Stomach smooth muscle (tissue), 2 donors: ENCODE results near the gene KIF26B.

Experiments used
- H3K27ac ChIP-seq: one replicate; pipeline ENCODE4 v1.7.0; 2013; ENCODE audit warnings: mild to moderate bottlenecking, low read length, inconsistent platforms
- H3K27me3 ChIP-seq, 2 donors: one replicate each; pipeline ENCODE4 v1.7.0; 2013; ENCODE audit warnings: low read length in 2 of 2; ENCODE audit not compliant: insufficient read depth in 2 of 2, control insufficient read depth in 1 of 2
- H3K36me3 ChIP-seq, 2 donors: one replicate each; pipeline ENCODE4 v1.7.0; 2013; ENCODE audit warnings: low read length in 2 of 2; ENCODE audit not compliant: control insufficient read depth in 2 of 2, insufficient read depth in 2 of 2
- H3K4me1 ChIP-seq: one replicate; pipeline ENCODE4 v1.7.0; 2013; ENCODE audit warnings: low read length; ENCODE audit not compliant: control insufficient read depth, insufficient read depth
- H3K4me3 ChIP-seq, 2 donors: one replicate each; pipeline ENCODE4 v1.7.0; 2013; ENCODE audit warnings: low read length in 2 of 2
- H3K9ac ChIP-seq, 2 donors: one replicate each; pipeline ENCODE4 v1.7.0; 2013; ENCODE audit warnings: low read length in 2 of 2, mild to moderate bottlenecking in 1 of 2
- H3K9me3 ChIP-seq, 2 donors: one replicate each; pipeline ENCODE4 v1.7.0; 2013; ENCODE audit warnings: low read length in 2 of 2; ENCODE audit not compliant: control insufficient read depth in 2 of 2
- donor health status: healthy.
- donor health status: Pancreatic carcinoma.

KIF26B gene

GRCh38 chr1:245260110-245260882, 105.5 kb downstream of the KIF26B start:
- peaks cover 3% of the 10 kb centered on the region for H3K4me1 ChIP-seq
- no peaks in the 10 kb centered on the region for H3K36me3 ChIP-seq
- H3K4me3 ChIP-seq, result no peak overlapping the region
- no peak overlapping the region for H3K9ac ChIP-seq
- H3K27me3 ChIP-seq, result peaks cover 0 to 2% of the 10 kb centered on the region in 2 donors
- no peak overlapping the region for H3K27ac ChIP-seq
- no peaks in the 10 kb centered on the region for H3K9me3 ChIP-seq

GRCh38 chr1:245260883-245261282, 106.1 kb downstream of the KIF26B start:
- no peaks in the 10 kb centered on the region for H3K9me3 ChIP-seq
- H3K4me3 ChIP-seq, result no peak overlapping the region
- no peak overlapping the region for H3K27ac ChIP-seq
- H3K9ac ChIP-seq, result no peak overlapping the region
- peaks cover 0 to 2% of the 10 kb centered on the region in 2 donors for H3K27me3 ChIP-seq
- no peaks in the 10 kb centered on the region for H3K36me3 ChIP-seq
- peaks cover 3% of the 10 kb centered on the region for H3K4me1 ChIP-seq

- no peak overlapping the region for H3K9ac ChIP-seq
- H3K36me3 ChIP-seq, result no peaks in the 10 kb centered on the region
- no peak overlapping the region for H3K27ac ChIP-seq
- no peaks in the 10 kb centered on the region for H3K9me3 ChIP-seq
- H3K4me1 ChIP-seq, result peaks cover 3% of the 10 kb centered on the region
- no peak overlapping the region for H3K4me3 ChIP-seq
- peaks cover 0 to 2% of the 10 kb centered on the region in 2 donors for H3K27me3 ChIP-seq
Observed at GRCh38 chr1:245261786-245262185, 107.0 kb downstream of the KIF26B start.

GRCh38 chr1:245263529-245264095, 108.8 kb downstream of the KIF26B start:
- no peak overlapping the region for H3K9ac ChIP-seq

GRCh38 chr1:245264226-245264625, 109.4 kb downstream of the KIF26B start:
- Histone ChIP-seq H3K9ac (no peak overlapping the region), H3K27me3 (no peaks in the 10 kb centered on the region), H3K9me3 (no peaks in the 10 kb centered on the region), H3K4me3 (no peak overlapping the region), H3K27ac (no peak overlapping the region), H3K36me3 (no peaks in the 10 kb centered on the region), H3K4me1 (no peaks in the 10 kb centered on the region)

More at GRCh38 chr1:245263529-245264095, 108.8 kb downstream of the KIF26B start:
- Histone ChIP-seq H3K27me3 (no peaks in the 10 kb centered on the region), H3K9me3 (no peaks in the 10 kb centered on the region), H3K4me1 (no peaks in the 10 kb centered on the region), H3K27ac (no peak overlapping the region), H3K4me3 (no peak overlapping the region), H3K36me3 (no peaks in the 10 kb centered on the region)

- no peaks in the 10 kb centered on the region for H3K27me3 ChIP-seq
- no peak overlapping the region for H3K4me3 ChIP-seq
- no peaks in the 10 kb centered on the region for H3K4me1 ChIP-seq
- H3K9ac ChIP-seq, result no peak overlapping the region
- no peak overlapping the region for H3K27ac ChIP-seq
- H3K36me3 ChIP-seq, result no peaks in the 10 kb centered on the region
- peaks cover 3 to 4% of the 10 kb centered on the region in 2 donors for H3K9me3 ChIP-seq
Observed at GRCh38 chr1:245266105-245266504, 111.3 kb downstream of the KIF26B start.

GRCh38 chr1:245270063-245270462, 115.3 kb downstream of the KIF26B start:
- H3K4me1 ChIP-seq, result no peaks in the 10 kb centered on the region
- no peak overlapping the region for H3K27ac ChIP-seq
- no peak overlapping the region for H3K9ac ChIP-seq
- H3K27me3 ChIP-seq, result no peaks in the 10 kb centered on the region
- no peaks in the 10 kb centered on the region for H3K36me3 ChIP-seq
- H3K4me3 ChIP-seq, result no peak overlapping the region
- peaks cover 3 to 5% of the 10 kb centered on the region in 2 donors for H3K9me3 ChIP-seq

GRCh38 chr1:245270972-245271371, 116.2 kb downstream of the KIF26B start:
- Histone ChIP-seq H3K27ac (no peak overlapping the region), H3K27me3 (no peaks in the 10 kb centered on the region), H3K9ac (no peak overlapping the region), H3K4me1 (no peaks in the 10 kb centered on the region), H3K4me3 (no peak overlapping the region), H3K9me3 (peaks cover 3 to 5% of the 10 kb centered on the region in 2 donors), H3K36me3 (no peaks in the 10 kb centered on the region)

- Histone ChIP-seq H3K27ac (no peak overlapping the region), H3K4me3 (no peak overlapping the region), H3K4me1 (no peaks in the 10 kb centered on the region), H3K9me3 (peaks cover 3 to 5% of the 10 kb centered on the region in 2 donors), H3K36me3 (no peaks in the 10 kb centered on the region), H3K27me3 (no peaks in the 10 kb centered on the region), H3K9ac (no peak overlapping the region)
Observed at GRCh38 chr1:245272676-245273075, 117.9 kb downstream of the KIF26B start.

- Histone ChIP-seq H3K4me3 (no peak overlapping the region), H3K4me1 (no peaks in the 10 kb centered on the region), H3K27ac (no peak overlapping the region), H3K27me3 (no peaks in the 10 kb centered on the region), H3K9me3 (no peaks in the 10 kb centered on the region), H3K36me3 (no peaks in the 10 kb centered on the region), H3K9ac (no peak overlapping the region)
Observed at GRCh38 chr1:245276445-245276844, 121.7 kb downstream of the KIF26B start.

- Histone ChIP-seq H3K4me3 (no peak overlapping the region), H3K9ac (no peak overlapping the region), H3K27me3 (no peaks in the 10 kb centered on the region), H3K36me3 (no peaks in the 10 kb centered on the region), H3K27ac (no peak overlapping the region), H3K4me1 (no peaks in the 10 kb centered on the region), H3K9me3 (no peaks in the 10 kb centered on the region)
Observed at GRCh38 chr1:245277276-245277675, 122.5 kb downstream of the KIF26B start.
